Measurements from ENCODE around the gene HTR3D.
"Not testable (repeated sequence)": the region's sequence is repeated elsewhere in the genome, so short reads cannot be mapped to it uniquely, and the experiment has no call there.

Gene HTR3D

DNA sequence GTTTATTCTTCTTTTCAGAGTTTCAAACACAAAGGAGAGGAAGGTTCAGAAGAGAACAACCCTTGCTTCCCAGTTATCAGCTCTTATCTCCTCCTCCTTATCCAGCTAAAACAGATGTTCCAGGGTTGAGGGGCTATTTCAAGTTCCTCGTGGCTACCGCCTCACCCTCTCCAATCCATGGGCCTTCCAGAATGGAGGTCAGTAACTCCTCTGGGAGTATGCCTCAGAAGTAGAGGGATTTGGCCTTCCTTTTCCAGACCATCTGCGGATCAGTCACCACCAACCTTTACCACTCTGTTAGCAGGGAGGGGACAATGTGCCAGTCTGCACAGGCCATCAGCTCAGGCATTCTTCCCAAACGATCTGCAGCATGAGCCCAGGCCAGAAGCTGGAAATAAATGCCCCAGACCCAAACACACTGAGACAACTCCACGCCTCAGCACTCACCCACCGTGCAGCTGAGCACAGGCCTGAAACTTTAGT is 36.1 kb downstream of the HTR3D start:
- DNase-seq (ENCODE audit: low read depth in 2 of 2) = no peak

DNA sequence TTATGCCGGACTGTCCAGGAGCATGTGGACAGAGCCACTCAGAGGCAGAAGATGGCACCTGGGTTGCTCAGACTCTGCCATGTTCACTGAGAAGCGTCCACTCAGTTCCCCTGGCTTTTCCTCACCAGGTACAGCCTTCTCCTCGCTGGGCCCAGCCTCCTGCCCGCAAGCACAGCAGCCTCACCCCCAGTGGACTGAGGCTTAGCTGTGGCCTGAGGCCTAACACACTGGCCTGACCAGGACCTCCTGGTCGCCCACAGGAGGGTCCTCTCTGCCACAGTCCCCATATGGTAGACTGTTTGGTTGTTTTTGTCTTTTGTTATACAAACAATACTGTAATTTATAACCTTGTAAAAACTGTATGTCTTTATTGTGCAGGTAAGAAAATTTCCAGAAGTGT is 36.8 kb downstream of the HTR3D start:
- DNase-seq (ENCODE audit: low read depth in 2 of 2) = no peak

DNA sequence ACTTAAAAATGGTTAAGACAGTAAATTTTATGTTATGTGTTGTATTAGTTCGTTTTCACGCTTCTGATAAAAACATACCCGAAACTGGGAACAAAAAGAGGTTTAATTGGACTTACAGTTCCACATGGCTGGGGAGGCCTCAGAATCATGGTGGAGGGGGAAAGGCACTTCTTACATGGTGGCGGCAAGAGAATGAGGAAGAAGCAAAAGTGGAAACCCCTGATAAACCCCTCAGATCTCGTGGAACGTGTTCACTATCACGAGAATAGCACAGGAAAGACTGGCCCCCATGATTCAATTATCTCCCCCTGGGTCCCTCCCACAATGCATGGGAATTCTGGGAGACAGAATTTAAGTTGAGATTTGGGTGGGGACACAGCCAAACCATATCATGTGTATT is 39.6 kb downstream of the HTR3D start:
- not testable (repeated sequence) for DNase-seq (ENCODE audit: low read depth in 2 of 2)

DNA sequence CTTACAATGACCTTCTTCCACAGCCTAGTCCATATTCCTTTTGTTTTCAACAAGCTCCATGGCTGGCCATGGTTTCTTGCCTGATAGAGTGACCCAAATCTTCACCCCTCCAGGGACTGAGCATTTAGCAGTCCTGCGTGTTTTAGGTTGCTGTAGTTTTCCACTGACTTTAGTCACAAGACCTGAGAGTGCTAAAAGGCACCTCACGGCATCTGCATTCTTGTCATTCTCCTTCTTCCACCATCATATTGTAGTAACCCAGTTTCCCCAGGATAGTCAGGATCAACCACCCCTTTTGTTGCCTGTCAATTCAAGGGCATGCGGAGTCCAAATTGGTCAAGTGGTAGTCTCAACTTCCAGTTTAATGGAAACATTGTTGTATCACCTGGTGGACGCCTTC is 42.1 kb downstream of the HTR3D start:
- no peak for DNase-seq (ENCODE audit: low read depth in 2 of 2)

DNA sequence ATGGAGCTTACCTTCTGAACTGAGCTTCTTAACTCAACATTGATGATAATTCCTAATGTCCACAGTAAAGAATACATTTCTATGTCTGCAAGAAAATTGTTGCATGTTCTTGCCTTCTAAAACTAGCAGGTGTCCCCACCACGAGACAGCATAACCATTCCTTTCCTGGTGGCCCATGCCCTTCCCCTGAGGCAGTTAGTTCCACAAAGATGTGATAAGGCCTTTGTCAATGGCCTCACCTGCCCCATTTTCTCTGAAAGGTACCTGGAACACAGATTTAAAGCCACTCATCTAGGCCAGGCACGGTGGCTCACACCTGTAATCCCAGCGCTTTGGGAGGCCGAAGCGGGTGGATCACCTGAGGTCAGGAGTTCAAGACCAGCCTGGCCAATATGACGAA is 44.4 kb downstream of the HTR3D start:
- DNase-seq (ENCODE audit: low read depth in 2 of 2) = no peak

DNA sequence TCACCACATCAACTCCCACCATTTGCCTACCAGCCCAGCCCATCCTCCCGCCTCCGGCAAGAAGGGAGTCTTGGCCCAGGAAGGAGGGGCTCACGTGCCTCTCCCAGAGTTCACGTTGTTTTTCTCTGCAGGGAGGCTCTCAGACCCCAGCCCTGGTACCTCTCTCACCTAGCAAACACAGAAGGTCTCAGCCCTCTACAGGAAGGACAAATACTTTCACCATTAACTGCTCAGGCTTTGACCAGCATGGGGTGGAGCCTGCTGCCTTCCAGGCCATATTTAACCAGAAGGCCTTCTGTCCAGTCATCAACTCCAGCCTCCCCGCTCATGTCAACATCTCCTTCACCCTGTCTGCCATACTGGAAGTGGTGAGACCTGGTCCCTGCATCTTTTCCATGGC is 46.3 kb downstream of the HTR3D start:
- no peak for DNase-seq (ENCODE audit: low read depth in 2 of 2)

DNA sequence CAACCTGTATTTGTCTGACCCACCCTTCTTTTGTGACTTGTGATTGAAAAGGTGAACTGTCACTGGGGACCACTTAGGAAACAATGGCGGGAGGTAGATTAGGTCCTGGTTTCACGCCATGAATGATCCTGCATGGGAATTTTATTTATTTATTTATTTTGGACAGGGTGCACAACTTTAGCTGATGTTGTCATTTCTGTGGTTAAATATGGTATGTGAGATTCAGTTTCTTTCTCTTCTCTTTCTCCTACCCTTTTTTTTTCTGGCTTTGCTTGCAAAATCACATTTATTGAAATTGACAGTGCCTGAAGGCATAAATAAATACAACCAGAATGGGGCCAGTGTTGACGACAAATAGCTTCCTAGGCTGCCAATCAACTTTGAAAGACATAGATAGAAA is 47.3 kb downstream of the HTR3D start:
- DNase-seq (ENCODE audit: low read depth in 2 of 2) = no peak

DNA sequence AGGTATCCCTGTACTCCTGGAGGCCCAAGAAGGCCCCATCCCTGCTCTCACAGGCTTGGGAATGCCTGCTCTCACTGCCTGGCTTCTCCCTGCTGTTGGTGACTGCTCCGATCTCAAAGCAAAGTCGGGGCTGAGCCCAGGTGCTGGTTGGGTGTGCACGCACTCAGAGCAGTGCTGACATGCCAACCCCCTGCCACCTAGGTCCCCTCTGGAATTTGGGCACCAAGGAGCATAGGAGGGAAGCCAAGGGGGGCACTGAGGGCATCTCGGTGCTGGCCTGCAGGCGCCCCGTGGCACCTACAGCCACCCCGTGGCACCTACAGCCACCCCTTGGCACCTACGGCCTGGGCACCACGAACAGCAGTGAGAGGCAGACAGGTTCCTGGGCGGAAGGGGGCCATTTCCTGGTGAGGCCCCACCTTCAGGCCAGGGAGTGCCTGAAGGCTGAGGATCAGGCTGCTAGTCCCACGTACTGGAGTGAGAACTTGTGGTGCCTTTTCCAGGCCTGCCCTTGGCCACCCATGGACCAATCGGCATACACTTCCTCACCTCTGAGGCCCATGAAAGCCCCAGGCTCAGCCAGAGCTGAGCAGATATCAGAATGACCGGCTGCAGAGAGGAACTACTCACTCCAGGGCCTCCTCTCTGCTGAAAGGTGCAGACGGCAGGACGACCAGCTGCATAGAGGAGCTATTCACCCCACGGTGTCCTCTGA is 49.7 kb downstream of the HTR3D start:
- DNase-seq (ENCODE audit: low read depth in 2 of 2) = no peak

DNA sequence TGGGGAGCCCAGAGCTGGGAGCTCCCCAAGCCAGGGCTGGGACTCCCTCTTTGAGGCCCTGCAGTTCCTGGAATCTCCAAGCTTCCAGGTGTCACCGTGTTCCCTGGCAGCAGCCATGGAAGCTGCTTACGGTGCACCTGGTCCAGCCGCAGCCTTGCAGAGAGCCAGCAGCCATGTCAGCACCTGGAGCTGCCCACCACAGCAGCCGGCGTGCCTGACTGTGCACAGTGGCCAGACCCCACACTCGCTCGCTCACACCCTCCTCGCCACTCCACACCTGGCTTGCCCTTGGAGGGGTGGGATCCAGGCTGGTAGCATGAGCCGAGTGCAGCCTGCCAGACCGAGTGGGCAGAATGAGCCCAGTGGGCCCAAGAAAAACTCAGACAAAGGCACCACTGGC is 50.5 kb downstream of the HTR3D start:
- DNase-seq (ENCODE audit: low read depth in 2 of 2) = no peak

DNA sequence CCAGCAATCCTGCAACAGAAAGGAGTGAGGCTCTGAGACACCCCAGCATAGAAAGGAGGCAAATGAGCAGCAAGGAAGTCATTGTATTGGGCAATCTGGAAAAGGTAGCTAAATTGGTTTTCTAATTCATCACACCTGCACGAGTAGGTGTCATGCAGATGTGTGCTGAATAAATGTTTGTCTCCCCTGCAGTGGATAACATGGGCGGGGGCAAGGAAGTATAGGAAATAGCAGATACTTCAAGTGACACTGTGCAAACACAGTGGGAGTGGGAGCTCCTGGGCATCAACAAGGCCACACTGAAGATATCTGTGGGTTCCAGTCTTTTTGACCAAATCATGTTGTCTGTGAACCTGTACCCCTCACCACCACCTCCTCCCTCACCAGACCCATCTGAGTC is 50.9 kb downstream of the HTR3D start:
- DNase-seq (ENCODE audit: low read depth in 2 of 2) = no peak

DNA sequence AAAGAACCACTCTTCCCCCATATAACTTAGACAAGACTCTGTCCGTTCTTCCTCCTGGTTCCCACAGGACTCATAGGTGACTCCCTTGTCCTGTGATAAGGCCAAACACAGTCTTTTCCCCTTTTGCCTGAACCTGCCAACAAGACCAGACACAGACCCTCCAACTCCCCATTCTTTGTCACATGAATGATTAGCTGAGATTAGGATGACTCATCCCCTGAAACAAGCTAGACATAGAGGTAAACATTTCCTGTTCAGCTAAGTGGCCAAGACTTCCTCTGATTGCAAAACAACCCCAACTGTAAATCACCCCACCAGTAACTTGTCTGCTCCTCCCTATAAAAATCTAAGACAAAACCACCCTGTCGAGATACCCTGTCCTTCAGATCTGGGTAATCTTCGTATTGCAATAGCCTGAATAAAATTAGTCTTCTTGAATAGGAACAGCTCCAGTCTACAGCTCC is 53.9 kb downstream of the HTR3D start:
- no peak for DNase-seq (ENCODE audit: low read depth in 2 of 2)

Measured in stimulated activated CD8-positive, alpha-beta memory T cell treated with anti-CD3 and anti-CD28 coated beads, Interleukin-15, amount 100 ng/mL, for 48 hours (primary cell).